ENCODE measurements around the gene CDHR3. TPM values are rescaled to one million over a fixed set of nuclear protein-coding genes. Genes with fewer than 3 reads are reported as not detected.

The CDHR3 gene
- total and polyA plus RNA-seq, 10 of the 15 experiments (the other 5 are each of a cell fraction or from before 2014, with no cell fraction given), result 0.06 to 0.11 TPM; not detected in 8

DNA sequence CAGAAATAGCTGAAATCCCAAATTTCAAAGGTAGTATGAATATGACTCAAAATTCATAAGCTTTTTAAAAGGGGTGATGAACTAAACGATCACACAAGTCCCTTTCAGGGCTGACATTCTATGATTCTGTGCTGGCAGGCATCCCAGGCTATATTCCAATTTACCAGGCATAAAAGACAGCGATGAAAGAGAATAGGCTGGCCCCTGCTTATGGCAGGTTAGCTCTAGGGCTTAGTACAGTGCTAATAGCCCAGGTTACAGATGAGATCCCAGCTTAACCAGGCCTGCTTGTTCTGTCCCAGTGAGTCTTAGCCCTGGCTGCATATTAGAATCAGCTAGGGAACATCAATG lies 56.4 kb downstream of the CDHR3 start (continued):
- TF ChIP-seq YY1 (IDR thresholded peaks at IDR 0.05; ENCODE audit: low read depth, low read length), result no peak
- TF ChIP-seq CBX5 (IDR thresholded peaks at IDR 0.05; ENCODE audit: low read depth), result no peak
- no peak for TF ChIP-seq ZNF592 (IDR thresholded peaks at IDR 0.05)
- TF ChIP-seq POLR2AphosphoS5 (IDR thresholded peaks at IDR 0.05; ENCODE audit: low read length), result no peak
- TF ChIP-seq SUZ12 (IDR thresholded peaks at IDR 0.05; ENCODE audit: unreplicated experiment), result no peak
- TF ChIP-seq ZSCAN29 (IDR thresholded peaks at IDR 0.05), result no peak
- no peak for TF ChIP-seq FOXM1 (IDR thresholded peaks at IDR 0.05; ENCODE audit: low read depth, low read length)
- no peak for TF ChIP-seq RELA (IDR thresholded peaks at IDR 0.05; ENCODE audit: borderline replicate concordance, partially characterized antibody)

Measured in GM12878 (cell line).